ENCODE data around the gene CSPG5. TPM values are rescaled to one million over a fixed set of nuclear protein-coding genes. Genes with fewer than 3 reads are reported as not detected.

The CSPG5 gene
- polyA plus RNA-seq, 2 of the 4 experiments (the other 2 are of a cell fraction) = 0.14 to 0.93 TPM

- TF ChIP-seq CTCF (IDR thresholded peaks at IDR 0.05) (peak; percentile 31; the same call in 1 of the 3 replicates), MYC (IDR thresholded peaks at IDR 0.05; ENCODE audit: borderline replicate concordance, low read length) (no peak), HMGXB4 (CRISPR knock-in tag; IDR thresholded peaks at IDR 0.05; ENCODE audit: borderline replicate concordance) (no peak), ZNF302 (CRISPR knock-in tag; IDR thresholded peaks at IDR 0.05) (no peak), SMC3 (IDR thresholded peaks at IDR 0.05) (peak; percentile 22; the same call in 1 of the 3 replicates), BCL3 (IDR thresholded peaks at IDR 0.05) (peak; percentile 71; the same call in 2 of the 3 replicates), E2F6 (IDR thresholded peaks at IDR 0.05; ENCODE audit: borderline replicate concordance, low read depth) (peak; percentile 73; the same call in 1 of the 2 replicates), POLR2A (IDR thresholded peaks at IDR 0.05; ENCODE audit: low read length) (peak; percentile 56), PHF8 (IDR thresholded peaks at IDR 0.05; ENCODE audit: borderline replicate concordance, low read depth) (peak; percentile 53)
Measured at GRCh38 chr3:47513125-47513929, 65.3 kb downstream of the CSPG5 start, which contains the start of gene ELP6 (continued).

GRCh38 chr3:47512416-47513124 is 66.1 kb downstream of the CSPG5 start:
- Histone ChIP-seq H3K4me2 (peak overlapping the region; percentile 98), H3K9me3 (no peaks in the 10 kb centered on the region), H3K4me1 (peaks cover 8% of the 10 kb centered on the region; the same call in 2 of the 3 replicates), H3K27ac (peak overlapping the region; percentile 98), H3K4me3 (peak overlapping the region; percentile 66)
- no peak for TF ChIP-seq HEYL (CRISPR knock-in tag; IDR thresholded peaks at IDR 0.05)
- TF ChIP-seq ZSCAN20 (CRISPR knock-in tag; IDR thresholded peaks at IDR 0.05) = no peak
- no peak for TF ChIP-seq MAX (IDR thresholded peaks at IDR 0.05)
- no peak for TF ChIP-seq NFE2L2 (conservative IDR thresholded peaks at IDR 0.05; ENCODE audit: low read length)
- TF ChIP-seq ZFP36 (IDR thresholded peaks at IDR 0.05; ENCODE audit: borderline replicate concordance, partially characterized antibody) = no peak
- no peak for TF ChIP-seq BCL3 (IDR thresholded peaks at IDR 0.05)
- DNase-seq (ENCODE audit: low read depth in 1 of 2, low spot score in 1 of 2) (no peak), ATAC-seq (peak; percentile 27 to 51; a peak in 4 of 6 replicates), FAIRE-seq (no peak)
- ChIA-PET POLR2A (no interaction called here), CTCF (interaction anchor here (0.6 to 1.4 kb wide), 6 partner anchors 9 to 816 kb away, joined by 3 to 4 read pairs (median 3); no protein-coding TSS in a partner anchor)
- 31% methylated on average over 26 of the region's 36 CpGs for WGBS (ENCODE audit: missing lambda C conversion rate)

Small RNAs within 50 kb of the gene (small RNA-seq; reads per million reads assigned to genes)
- 0 reads per million in 6 experiments for gene RN7SL870P

Other genes with a start within 250 kb of the CSPG5 start
- 1.5 and 3.1 TPM in 2 replicates for gene PTPN23, start 197.8 kb downstream of the CSPG5 start, polyA plus RNA-seq (2011; rRNA removed)
- gene PTPN23, start 197.8 kb downstream of the CSPG5 start, polyA plus RNA-seq (2017; fragmentation: RNase III; extraction: RNeasy Plus Mini Kit Qiagen cat#74134 plus additional on column Dnase treatment) = 16.8 to 21.3 TPM (median 17.3 TPM) in 3 replicates
- 12.9 and 27.2 TPM in 2 replicates for gene SCAP, start 102.9 kb downstream of the CSPG5 start, polyA plus RNA-seq (2011; rRNA removed)
- 21.9 to 25.9 TPM (median 24.8 TPM) in 3 replicates for gene SCAP, start 102.9 kb downstream of the CSPG5 start, polyA plus RNA-seq (2017; fragmentation: RNase III; extraction: RNeasy Plus Mini Kit Qiagen cat#74134 plus additional on column Dnase treatment)
- gene ELP6, start 65.2 kb downstream of the CSPG5 start, polyA plus RNA-seq (2011; rRNA removed) = 40.0 and 42.0 TPM in 2 replicates
- gene ELP6, start 65.2 kb downstream of the CSPG5 start, polyA plus RNA-seq (2017; fragmentation: RNase III; extraction: RNeasy Plus Mini Kit Qiagen cat#74134 plus additional on column Dnase treatment) = 36.3 to 39.4 TPM (median 36.5 TPM) in 3 replicates
- 27.1 and 27.9 TPM in 2 replicates for gene SMARCC1, start 203.0 kb upstream of the CSPG5 start, polyA plus RNA-seq (2011; rRNA removed)
- gene SMARCC1, start 203.0 kb upstream of the CSPG5 start, polyA plus RNA-seq (2017; fragmentation: RNase III; extraction: RNeasy Plus Mini Kit Qiagen cat#74134 plus additional on column Dnase treatment) = 25.2 to 27.5 TPM (median 27.5 TPM) in 3 replicates
- 40.5 and 41.4 TPM in 2 replicates for gene DHX30, start 224.3 kb upstream of the CSPG5 start, polyA plus RNA-seq (2011; rRNA removed)
- gene DHX30, start 224.3 kb upstream of the CSPG5 start, polyA plus RNA-seq (2017; fragmentation: RNase III; extraction: RNeasy Plus Mini Kit Qiagen cat#74134 plus additional on column Dnase treatment) = 42.7 to 45.5 TPM (median 44.6 TPM) in 3 replicates

Measured in A549 (cell line).